GM18499 (cell line): ENCODE measurements around the gene CD7.

Experiments used
- ATAC-seq: cut with Tn5 transposase; IDR thresholded peaks from one replicate; pipeline ENCODE4 v1.9.1; 2021; ENCODE audit warnings: moderate number of reproducible peaks; ENCODE audit not compliant: insufficient read depth, unreplicated experiment

CD7 gene

GRCh38 chr17:82282239-82283207 is 34.9 kb downstream of the CD7 start:
- ATAC-seq = no peak

- no peak for ATAC-seq
These were observed 35.7 kb downstream of the CD7 start for GRCh38 chr17:82281502-82282238.

DNA sequence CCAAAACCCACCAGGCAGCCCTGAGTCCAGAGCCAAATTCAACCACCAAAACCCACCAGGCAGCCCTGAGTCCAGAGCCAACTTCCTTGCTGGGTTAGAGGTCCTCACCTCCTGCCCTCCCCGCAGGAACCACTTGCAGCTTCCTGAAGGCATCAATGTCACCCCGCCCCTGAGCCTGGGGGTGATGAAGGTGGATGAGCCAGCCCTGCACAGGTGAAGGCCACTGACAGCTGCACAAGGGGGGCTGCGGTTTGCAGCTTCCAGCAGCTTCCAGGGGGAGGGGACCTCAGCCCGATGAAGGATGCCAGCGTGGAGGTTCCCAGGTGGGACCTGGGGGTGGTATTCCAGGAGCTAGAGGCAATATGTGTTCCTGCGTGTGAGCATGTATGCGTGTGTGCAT is 36.3 kb downstream of the CD7 start:
- ATAC-seq = no peak

- ATAC-seq = no peak
These were observed 36.9 kb downstream of the CD7 start for GRCh38 chr17:82280537-82280936.

- no peak for ATAC-seq
These were observed 38.5 kb downstream of the CD7 start for GRCh38 chr17:82278786-82279391.

- ATAC-seq = no peak
These were observed 39.1 kb downstream of the CD7 start for GRCh38 chr17:82278308-82278707.

GRCh38 chr17:82277851-82278250 is 39.6 kb downstream of the CD7 start:
- ATAC-seq = no peak

GRCh38 chr17:82276938-82277337 is 40.5 kb downstream of the CD7 start:
- ATAC-seq = no peak

DNA sequence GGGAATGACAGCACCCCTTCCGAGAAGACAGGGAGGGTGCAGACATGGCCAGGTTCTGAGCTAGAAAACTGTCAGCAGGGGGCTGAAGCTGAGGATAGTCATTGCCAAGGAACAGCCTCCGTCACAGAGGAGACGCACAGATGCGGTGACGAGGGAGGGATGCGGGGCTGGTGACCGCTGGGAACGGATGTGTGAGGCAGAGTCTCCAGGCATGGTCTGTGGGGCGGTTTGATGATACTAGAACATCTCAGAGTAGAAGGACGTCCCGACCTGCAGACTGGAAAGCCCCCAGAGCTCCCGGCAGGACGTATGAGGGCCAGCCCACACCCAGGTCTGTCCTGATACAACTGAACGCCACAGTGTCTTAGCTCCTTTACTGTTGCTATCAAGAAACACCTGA is 42.1 kb downstream of the CD7 start:
- ATAC-seq = no peak

DNA sequence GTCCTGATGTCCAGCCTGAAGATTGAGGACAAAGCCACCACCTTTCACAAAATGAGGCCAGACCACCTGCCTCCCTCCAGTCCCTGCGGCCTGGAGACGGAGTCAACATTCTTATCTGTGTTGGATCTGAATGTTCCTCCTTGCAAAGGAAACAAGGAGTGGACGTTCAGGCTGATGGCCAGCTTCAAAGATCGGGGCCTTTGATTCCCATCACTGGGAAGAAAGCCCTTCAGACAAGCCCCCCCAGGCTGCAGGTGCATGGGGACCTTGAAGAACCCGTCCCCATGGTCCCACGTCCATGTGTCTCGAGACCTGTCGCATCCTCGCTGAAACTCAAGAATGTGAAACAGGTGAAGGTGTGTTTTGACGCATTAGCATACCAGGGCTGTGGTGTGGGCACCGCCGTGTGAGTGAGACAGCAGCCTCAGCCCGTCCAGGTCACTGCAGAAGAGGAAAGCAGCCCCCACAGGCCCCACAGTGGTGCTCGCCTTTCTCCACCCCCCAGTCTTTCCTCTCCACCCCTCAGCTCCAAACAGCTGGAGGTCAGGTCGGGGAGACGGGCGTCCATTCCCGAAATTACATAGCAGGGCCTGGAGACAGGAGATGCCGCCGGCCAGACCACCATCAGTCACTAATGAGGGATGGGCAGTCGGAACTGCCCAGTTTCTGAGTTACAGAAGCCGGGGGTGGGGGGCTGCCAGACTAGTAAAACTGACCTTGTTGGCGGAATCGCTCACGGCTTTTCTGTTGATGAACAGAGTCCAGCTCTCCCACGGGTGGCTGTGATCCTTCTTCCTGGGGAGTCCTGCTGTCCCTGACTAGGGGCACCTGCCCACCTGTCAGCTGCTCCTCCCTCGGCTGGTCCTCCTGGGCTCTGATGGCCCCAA is 43.0 kb downstream of the CD7 start:
- no peak for ATAC-seq

DNA sequence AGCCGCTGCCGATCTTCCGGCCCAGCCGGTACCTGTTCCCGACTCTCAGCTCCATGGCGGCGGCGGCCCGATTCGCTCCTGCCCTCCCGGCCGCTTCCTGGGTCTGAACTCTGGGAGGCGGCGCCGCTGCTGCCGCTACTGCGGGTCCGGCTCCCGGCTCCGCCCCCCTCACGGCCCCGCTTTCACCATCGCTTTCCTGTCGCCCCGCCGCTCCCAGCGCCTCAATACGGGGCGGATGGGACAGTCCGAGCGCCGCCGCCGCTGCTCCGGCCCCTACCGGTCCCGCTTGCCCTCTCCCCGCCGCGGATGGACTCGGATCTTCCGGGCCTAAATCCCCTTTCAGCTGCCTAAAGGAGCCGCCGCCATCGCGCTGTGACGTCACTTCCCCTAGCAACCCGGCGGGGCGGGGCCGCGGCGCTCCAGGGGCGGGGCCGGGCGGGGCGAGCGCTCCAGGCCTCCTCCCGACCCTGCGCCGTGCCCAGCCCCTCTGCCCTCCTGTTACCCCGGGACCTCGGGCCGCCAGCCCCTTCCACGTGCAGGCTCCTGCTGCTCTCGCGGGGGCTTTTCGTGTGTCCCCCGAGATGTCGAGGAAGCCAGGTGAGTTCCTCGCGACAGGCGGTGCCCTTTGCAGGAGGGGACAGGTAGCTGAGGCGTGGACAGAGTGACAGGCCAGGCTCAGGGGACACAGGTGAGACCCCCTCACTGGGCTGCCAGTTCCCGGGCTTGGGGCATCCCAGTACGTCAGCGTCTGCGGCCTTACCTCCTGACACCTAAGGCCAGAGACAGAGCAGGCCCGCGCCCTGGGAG is 43.9 kb downstream of the CD7 start, which contains the start of gene CSNK1D:
TSS of gene CSNK1D (minus strand) at position 374 of the 807 bp plus-strand sequence. CDS start at position 55, 319 bp downstream.
- ATAC-seq = no peak

DNA sequence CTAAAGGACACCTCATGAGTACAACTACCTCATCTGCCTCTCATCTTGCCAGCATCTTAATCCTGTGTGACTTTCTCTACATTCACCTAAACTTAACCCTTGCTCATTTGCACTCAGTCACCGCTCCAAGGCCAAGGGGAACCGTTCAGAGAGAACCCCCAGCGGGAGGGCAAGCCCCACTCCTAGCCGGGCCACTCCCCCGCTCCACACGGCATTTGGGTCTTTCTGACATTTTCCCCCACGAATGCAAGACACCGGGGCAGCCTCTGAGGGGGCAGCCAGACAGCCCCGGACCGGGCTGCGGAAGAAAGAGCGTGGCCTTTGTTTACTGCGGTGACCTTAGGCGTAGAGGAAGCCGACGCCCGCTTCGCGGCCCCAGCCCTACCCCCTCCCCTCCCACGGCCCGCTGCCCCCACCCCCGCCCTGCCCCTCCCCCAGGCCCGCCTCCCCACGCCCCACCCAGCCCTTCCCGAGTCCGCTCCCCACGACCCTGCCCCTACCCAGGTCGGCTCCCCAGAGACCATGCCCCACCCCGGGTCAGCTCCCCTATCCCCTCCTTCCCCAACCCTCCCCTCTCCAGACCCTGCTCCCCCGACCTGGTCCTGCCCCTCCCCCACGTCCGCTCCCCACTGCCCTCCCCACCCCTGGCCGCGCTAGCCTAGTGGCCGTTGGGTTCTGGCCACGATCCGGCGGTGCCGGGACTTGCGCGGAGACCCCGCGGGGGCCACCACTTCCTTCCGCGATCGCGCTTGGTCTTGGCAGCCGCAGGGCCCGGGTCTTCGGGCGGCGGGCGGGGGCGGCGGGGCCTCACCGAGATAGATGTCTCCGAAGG is 44.7 kb downstream of the CD7 start:
- ATAC-seq = no peak

DNA sequence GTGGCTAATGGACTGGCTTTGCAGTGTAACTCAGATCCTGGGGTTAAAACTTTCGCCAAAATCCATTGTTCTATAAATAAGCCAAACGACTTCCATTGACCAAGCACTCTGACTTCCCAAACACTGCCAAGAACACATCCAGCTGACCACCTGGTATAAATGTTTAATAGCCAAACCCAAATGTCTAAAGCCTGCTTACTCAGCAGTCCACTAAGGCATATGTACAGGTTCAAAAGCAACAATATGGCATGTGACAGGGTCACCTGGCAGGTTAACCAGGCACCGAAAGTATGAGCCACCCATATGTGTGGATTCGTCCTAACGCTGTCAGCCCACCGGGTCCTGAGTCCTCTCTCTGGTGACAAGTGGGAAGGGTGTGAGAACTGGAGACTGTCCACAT is 46.0 kb downstream of the CD7 start:
- no peak for ATAC-seq

GRCh38 chr17:82270651-82271050 is 46.8 kb downstream of the CD7 start:
- ATAC-seq = no peak

DNA sequence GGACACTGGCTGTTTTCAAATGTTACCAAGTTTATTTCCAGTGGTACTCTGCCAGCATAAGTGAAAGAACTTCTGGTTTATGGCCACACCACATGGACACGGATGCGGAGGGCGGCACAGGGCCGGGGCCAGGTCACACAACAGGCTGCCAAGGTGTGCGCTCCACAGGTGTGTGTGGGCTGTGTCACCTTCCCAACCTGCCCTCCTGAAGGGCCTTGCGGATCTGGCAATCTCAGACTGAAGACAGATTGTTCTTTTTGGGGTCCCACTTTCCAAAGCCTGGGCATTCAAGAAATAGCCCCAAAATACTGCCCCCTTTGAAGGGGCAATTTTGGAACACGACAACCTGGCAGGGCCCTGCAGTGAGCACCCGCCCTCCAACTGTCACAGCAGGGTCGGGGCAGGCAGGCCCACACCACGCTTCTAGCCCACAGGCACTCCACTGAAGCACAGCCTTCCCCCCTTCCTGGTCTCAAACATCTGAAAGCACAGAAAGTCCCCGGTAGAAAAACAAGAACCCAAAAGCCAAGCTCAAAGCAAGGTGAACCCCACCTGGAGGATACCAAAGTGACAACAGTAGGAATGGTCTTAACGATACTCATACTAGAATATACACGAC is 47.4 kb downstream of the CD7 start:
- ATAC-seq = no peak

DNA sequence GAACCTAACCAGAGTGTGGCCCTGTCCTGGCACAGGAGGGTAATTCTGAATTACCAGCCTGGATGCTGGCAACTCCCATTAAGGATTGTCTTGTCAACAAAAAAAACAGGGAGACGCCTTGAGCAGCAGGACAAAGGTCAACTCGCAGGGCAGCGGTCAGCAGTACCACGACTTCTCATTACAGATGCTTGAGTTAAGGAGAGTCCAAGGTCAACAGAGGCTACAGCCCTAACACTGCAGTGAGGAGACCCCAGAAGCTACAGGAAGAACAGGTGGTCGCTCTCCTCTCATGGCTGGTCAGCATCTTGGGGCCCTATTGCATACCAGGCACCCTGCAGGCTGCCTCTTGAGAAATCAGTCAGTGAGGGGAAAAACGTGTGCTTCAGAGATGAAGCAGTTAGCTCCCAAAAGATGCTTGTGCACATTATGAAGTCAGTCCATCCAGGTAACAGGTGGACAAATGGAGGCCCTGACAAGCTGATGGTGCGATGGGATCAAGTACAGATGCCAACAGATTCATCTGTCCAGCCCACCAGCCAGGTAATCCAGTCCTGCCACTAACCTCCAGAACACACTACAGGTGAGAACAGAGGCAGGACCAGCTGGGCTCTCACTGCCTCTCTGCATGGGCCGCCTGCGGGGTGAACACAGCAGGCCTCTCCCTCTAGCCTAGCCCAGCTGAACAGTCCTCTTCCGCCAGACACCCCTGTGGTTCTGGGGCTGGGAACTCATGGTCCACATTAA is 48.1 kb downstream of the CD7 start:
- no peak for ATAC-seq
